Astrocyte (in vitro differentiated cells and primary cell): ENCODE results near the gene KIF26B. TPM values are rescaled to one million over a fixed set of nuclear protein-coding genes. Genes with fewer than 3 reads are reported as not detected.

Source experiments
- DNase-seq: peaks from one replicate; pipeline ENCODE4 v3.0.0-alpha.2; 2010; ENCODE audit warnings: low read depth
- FAIRE-seq: peaks from 2 replicates; lab custom pipeline; 2011; peaks lifted over from hg19 to GRCh38; lab: Jason Lieb, UNC
- H2AFZ ChIP-seq: 2 replicates; pipeline ENCODE4 v1.6.0; 2012; ENCODE audit warnings: low read depth, low read length, inconsistent platforms
- H3K27ac ChIP-seq: 2 replicates; pipeline ENCODE4 v1.5.1; 2011; ENCODE audit warnings: low read depth, low read length, inconsistent platforms
- H3K27me3 ChIP-seq: 2 replicates; pipeline ENCODE4 v1.6.0; 2011; ENCODE audit warnings: low read length, inconsistent platforms; ENCODE audit not compliant: insufficient read depth
- H3K36me3 ChIP-seq: 2 replicates; pipeline ENCODE4 v1.5.1; 2011; ENCODE audit warnings: low read length, inconsistent platforms; ENCODE audit not compliant: insufficient read depth
- H3K4me1 ChIP-seq: 2 replicates; pipeline ENCODE4 v1.5.1; 2011; ENCODE audit warnings: low read length, inconsistent platforms; ENCODE audit not compliant: insufficient read depth
- H3K4me2 ChIP-seq: 2 replicates; pipeline ENCODE4 v1.6.0; 2012; ENCODE audit warnings: low read length, inconsistent platforms
- H3K4me3 ChIP-seq: 2 replicates; pipeline ENCODE4 v1.5.1; 2011; ENCODE audit warnings: low read depth, mild to moderate bottlenecking, low read length, inconsistent platforms; ENCODE audit not compliant: insufficient read depth
- H3K79me2 ChIP-seq: 2 replicates; pipeline ENCODE4 v1.6.0; 2012; ENCODE audit warnings: mild to moderate bottlenecking, low read length, inconsistent platforms; ENCODE audit not compliant: insufficient read depth
- H3K9ac ChIP-seq: 2 replicates; pipeline ENCODE4 v1.6.0; 2012; ENCODE audit warnings: mild to moderate bottlenecking, low read length, inconsistent platforms
- H3K9me3 ChIP-seq: 2 replicates; pipeline ENCODE4 v1.5.1; 2012; ENCODE audit warnings: low read depth, mild to moderate bottlenecking, low read length, inconsistent platforms; ENCODE audit not compliant: insufficient read depth
- H4K20me1 ChIP-seq: 2 replicates; pipeline ENCODE4 v1.6.0; 2012; ENCODE audit warnings: low read length, inconsistent platforms; ENCODE audit not compliant: insufficient read depth
- H3K27ac Mint-ChIP-seq: one replicate; pipeline ENCODE4 v1.8.0; 2021; ENCODE audit warnings: mild to moderate bottlenecking, mixed read lengths; ENCODE audit not compliant: unreplicated experiment
- H3K27me3 Mint-ChIP-seq: one replicate; pipeline ENCODE4 v1.8.0; 2021; ENCODE audit warnings: low read depth, mixed read lengths; ENCODE audit not compliant: unreplicated experiment
- H3K36me3 Mint-ChIP-seq: one replicate; pipeline ENCODE4 v1.8.0; 2021; ENCODE audit warnings: low read depth, mixed read lengths; ENCODE audit not compliant: unreplicated experiment
- H3K4me1 Mint-ChIP-seq: one replicate; pipeline ENCODE4 v1.8.0; 2021; ENCODE audit warnings: low read depth, mixed read lengths; ENCODE audit not compliant: unreplicated experiment
- H3K4me3 Mint-ChIP-seq: one replicate; pipeline ENCODE4 v1.8.0; 2021; ENCODE audit warnings: mild to moderate bottlenecking, moderate library complexity, mixed read lengths; ENCODE audit not compliant: unreplicated experiment
- H3K9me3 Mint-ChIP-seq: one replicate; pipeline ENCODE4 v1.8.0; 2021; ENCODE audit warnings: mild to moderate bottlenecking, mixed read lengths; ENCODE audit not compliant: unreplicated experiment
- EZH2 ChIP-seq: IDR thresholded peaks from 2 replicates; pipeline ENCODE4 v1.6.1; 2012; ENCODE audit warnings: mild to moderate bottlenecking, low read length, inconsistent platforms; ENCODE audit not compliant: insufficient read depth
- total RNA-seq: library from RNA; stranded (reverse); gene quantifications from 2 replicates; pipeline ENCODE4 v1.2.1, GENCODE V29; 2021
- TF ChIP-seq, protein P1 (sequence below): IDR thresholded peaks from 2 replicates; pipeline ENCODE4 v1.5.1; 2011; ENCODE audit warnings: low read depth, mild to moderate bottlenecking, inconsistent platforms, low read length, moderate library complexity; ENCODE audit not compliant: insufficient read depth

Gene KIF26B
- total RNA-seq, 1 donor from 2014 or later, result 6.8 TPM

GRCh38 chr1:245411245-245412036 lies 256.7 kb downstream of the KIF26B start:
- H3K27ac ChIP-seq, result no peak overlapping the region
- FAIRE-seq (no peak), DNase-seq (peak; percentile 32)
- no peak overlapping the region for H2AFZ ChIP-seq
- H3K4me1 Mint-ChIP-seq, result peaks cover 21% of the 10 kb centered on the region
- H3K4me3 ChIP-seq, result no peak overlapping the region
- no peaks in the 10 kb centered on the region for H3K9me3 ChIP-seq
- no peaks in the 10 kb centered on the region for H3K9me3 Mint-ChIP-seq
- H3K4me3 Mint-ChIP-seq, result no peak overlapping the region
- H3K27me3 ChIP-seq, result no peaks in the 10 kb centered on the region
- TF ChIP-seq, protein P1, sequence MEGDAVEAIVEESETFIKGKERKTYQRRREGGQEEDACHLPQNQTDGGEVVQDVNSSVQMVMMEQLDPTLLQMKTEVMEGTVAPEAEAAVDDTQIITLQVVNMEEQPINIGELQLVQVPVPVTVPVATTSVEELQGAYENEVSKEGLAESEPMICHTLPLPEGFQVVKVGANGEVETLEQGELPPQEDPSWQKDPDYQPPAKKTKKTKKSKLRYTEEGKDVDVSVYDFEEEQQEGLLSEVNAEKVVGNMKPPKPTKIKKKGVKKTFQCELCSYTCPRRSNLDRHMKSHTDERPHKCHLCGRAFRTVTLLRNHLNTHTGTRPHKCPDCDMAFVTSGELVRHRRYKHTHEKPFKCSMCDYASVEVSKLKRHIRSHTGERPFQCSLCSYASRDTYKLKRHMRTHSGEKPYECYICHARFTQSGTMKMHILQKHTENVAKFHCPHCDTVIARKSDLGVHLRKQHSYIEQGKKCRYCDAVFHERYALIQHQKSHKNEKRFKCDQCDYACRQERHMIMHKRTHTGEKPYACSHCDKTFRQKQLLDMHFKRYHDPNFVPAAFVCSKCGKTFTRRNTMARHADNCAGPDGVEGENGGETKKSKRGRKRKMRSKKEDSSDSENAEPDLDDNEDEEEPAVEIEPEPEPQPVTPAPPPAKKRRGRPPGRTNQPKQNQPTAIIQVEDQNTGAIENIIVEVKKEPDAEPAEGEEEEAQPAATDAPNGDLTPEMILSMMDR, result no peak
- TF ChIP-seq EZH2, result no peak
- peaks cover 5% of the 10 kb centered on the region for H3K36me3 Mint-ChIP-seq
- no peaks in the 10 kb centered on the region for H4K20me1 ChIP-seq
- peaks cover 6% of the 10 kb centered on the region for H3K27me3 Mint-ChIP-seq
- H3K4me2 ChIP-seq, result no peak overlapping the region
- no peak overlapping the region for H3K9ac ChIP-seq
- H3K79me2 ChIP-seq, result no peaks in the 10 kb centered on the region
- no peaks in the 10 kb centered on the region for H3K4me1 ChIP-seq
- no peaks in the 10 kb centered on the region for H3K36me3 ChIP-seq
- no peak overlapping the region for H3K27ac Mint-ChIP-seq

DNA sequence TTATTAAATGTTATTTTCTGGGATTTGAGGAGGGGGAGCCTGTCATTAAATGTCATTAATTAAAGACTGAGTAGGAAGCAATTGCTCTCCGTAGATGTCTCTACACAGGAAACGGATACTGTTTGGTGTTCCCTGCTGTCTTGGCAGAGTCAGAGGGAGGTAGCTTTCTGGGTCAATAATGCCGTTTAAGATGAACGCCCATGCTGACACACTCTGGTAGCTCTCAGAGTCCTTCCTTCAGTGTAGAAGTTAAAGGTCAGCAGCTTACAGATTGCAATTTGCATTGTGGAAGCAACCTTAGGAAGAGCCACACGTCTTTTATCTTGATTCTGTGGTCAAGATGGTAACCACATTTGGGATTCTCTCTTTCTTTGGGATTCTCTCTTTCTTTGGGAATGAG lies 257.5 kb downstream of the KIF26B start:
- H3K36me3 Mint-ChIP-seq, result peaks cover 5% of the 10 kb centered on the region
- no peak overlapping the region for H3K4me3 ChIP-seq

More for the DNA sequence above, 257.5 kb downstream of the KIF26B start:
- TF ChIP-seq EZH2, result no peak
- TF ChIP-seq, protein P1, result no peak
- no peaks in the 10 kb centered on the region for H3K9me3 ChIP-seq
- Mint-ChIP-seq H3K4me1 (peaks cover 21% of the 10 kb centered on the region), H3K4me3 (no peak overlapping the region), H3K27me3 (peaks cover 6% of the 10 kb centered on the region), H3K27ac (no peak overlapping the region), H3K9me3 (no peaks in the 10 kb centered on the region)
- no peaks in the 10 kb centered on the region for H3K27me3 ChIP-seq
- no peak overlapping the region for H3K27ac ChIP-seq
- peak; percentile 26 for FAIRE-seq
- no peak overlapping the region for H3K9ac ChIP-seq
- no peak for DNase-seq
- H3K4me2 ChIP-seq, result no peak overlapping the region
- no peaks in the 10 kb centered on the region for H3K79me2 ChIP-seq
- no peak overlapping the region for H2AFZ ChIP-seq
- no peaks in the 10 kb centered on the region for H3K4me1 ChIP-seq
- H3K36me3 ChIP-seq, result no peaks in the 10 kb centered on the region
- H4K20me1 ChIP-seq, result no peaks in the 10 kb centered on the region
